Stimulated activated CD4-positive, alpha-beta T cell treated with anti-CD3 and anti-CD28 coated beads, Interleukin-4, amount 100 ng/mL, for 48 hours (primary cell): ENCODE data around the gene GSTO1.

Source experiments
- DNase-seq, 2 donors: peaks; one replicate each; pipeline ENCODE4 v3.0.0-alpha.2; 2020; ENCODE audit warnings: low read depth in 2 of 2

GSTO1 gene

DNA sequence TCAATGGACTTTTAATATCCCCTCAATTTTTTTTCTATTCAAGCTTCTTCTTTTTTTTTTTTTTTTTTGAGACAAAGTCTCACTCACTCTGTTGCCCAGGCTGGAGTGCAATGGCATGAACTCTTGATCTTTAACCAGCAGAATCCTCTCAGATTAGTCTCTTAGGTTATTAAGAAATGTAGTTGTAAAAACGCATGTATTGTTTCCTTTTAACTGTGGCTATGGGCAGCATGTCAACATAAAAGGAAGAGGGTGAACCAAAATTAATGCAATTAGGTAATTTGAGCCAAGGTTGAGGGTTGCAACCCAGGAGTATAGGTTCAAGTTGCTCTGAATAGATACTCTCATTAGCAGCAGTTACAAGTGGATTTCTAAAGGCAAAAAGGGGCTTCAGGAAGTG lies 4.3 kb upstream of the GSTO1 start:
- DNase-seq, result no peak

DNA sequence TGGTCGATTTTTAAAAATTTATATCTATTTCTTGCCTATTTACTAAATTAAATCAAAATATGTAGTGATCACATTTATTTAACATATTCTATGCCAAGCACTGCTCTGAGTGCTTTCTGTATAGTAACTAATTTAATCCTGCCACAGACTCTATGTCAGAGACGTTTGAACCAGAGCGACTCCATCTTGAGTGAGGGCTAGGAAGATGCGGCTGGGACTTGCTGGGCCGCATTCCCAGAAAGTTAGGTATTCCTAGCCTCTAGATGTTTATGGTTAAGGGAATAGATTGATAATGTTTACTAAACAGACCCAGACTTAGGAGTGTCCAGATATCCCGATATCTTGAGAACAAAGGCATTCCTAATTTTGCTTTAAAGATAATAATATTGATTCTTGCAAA lies 3.2 kb upstream of the GSTO1 start:
- DNase-seq, result no peak

DNA sequence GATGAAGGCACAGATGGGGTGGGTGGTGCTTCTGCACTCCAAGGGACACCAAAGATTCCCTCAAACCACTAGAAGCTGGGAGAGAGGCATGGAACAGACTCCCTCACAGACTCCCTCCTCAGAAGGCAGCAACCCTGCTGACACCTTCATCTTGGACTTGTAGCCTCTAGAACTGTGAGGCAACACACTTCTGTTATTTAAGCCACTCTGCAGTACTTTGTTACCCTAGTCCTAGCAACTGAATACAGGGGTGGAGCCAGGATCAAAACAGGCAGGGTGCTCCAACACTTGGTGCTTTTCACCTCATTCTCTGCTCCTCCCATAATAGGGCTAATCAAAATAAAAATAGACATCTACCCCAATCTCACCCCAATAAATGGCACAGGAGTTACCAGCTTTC lies 2.3 kb upstream of the GSTO1 start:
- no peak for DNase-seq

DNA sequence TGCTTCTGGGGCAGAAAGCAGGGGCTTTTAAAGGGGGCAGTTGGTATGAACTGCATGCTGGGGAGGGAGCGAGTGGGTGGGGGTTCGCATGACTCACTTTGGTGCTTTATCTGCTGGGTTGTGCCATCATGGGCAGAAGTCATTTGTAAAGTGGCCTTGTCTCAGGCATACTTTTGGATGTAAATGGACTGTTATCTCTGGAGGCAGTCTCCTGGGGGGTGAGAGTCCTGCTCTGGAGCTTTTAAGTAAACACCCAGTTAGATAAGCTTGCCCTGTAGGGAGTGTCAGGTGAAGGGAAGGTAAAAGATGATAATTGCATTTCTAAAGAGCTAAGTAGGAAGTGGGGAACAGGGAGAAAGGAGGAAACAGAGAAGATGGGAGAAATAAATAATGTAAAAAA lies 1.6 kb upstream of the GSTO1 start:
- no peak for DNase-seq

DNA sequence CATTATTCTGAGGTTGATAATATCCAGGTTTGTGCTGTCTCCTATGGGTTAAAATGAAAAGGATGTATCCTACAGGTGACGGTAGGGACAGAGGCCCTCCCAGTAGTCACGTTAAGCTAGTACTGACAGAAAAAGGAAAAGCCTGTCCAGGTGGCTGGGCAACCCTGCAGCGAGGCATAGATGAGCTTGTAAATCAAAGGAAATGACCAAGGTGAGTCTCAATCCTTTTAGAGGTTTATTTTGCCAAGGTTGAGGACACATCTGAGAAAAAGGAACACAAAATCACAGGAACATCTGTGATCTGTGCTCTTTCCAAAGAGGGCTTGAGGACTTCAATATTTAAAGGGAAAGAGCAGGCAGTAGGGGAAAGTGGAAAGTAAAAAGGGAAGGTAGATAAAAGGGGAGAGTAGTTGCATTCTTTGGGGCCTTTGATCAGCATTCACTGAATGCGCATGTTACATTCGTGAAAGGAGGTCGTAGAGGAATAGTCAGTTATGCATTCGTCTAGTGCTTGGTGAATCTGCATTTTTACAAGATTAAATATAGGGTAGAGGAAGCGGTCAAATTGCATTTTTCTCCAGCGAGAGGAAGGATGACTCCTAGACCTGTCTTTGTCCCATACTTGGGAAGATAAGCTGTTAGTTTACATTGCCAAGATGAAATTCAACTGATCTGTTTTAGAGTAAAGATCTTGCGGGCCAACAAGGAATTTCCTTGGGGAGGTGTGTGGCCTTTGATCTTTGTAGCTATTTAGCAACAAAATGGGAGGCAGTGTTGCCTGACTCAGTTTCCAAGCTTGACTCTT lies 884 bp upstream of the GSTO1 start:
- DNase-seq, result no peak

DNA sequence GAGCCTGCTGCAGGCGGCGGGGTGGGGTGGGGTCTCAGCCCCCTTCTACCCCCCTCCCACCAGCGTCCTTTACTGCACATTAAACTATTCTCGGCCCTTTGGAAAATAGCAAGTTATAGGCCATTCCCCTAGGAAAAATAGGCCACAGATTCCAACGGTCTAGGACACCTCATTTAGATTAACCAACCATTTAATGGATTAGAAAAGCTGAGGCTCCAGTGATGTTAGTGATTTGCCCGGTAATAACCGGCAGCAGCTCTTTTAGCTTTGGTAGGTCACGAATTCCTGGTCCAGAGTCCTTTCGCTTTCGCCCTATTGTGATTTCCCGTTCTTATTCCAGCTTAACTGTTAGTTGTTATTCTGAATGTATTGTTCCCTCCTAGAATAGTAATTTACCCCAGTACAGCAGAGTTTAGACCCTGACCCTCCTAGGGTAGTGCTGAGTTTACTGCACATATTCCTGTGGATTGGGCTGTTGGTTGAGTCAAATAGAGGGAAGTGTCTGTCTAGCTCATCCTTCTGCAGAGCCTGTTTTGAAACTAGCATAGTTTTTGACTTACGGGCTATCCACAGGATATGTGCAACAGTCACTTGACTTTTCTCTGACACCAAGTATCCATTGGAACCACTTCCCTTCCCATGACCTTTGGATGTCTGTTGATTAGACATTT lies 754 bp downstream of the GSTO1 start:
- DNase-seq, result no peak

DNA sequence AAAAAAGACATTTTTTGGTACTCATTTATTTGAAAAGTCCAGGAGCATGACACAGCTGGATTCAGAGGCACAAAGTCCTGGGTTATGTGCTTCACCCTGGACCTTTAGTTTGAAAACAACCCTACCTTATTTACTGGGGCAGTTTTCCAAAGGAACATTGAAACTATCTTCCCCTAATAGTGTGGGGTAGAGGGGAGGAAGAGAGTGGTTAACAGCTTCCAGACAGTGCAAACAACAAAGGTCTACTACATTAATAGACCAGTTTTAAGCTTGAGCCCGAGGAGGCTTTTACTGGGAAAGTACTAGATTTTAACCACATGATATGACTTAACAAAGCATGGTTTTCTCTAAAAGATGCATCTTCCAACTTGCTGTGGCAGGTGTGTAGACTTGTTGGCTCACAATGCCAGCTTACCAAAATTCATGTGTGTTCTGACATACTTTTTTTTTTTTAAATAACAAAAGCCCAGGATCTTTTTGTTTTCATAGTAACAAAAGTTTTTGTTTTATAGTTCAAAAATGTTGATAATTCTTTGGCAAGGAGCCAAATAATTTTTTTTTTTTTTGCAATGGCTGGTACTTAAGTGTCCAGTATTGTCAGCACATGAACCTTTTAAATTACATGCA lies 1.8 kb downstream of the GSTO1 start:
- DNase-seq, result no peak

DNA sequence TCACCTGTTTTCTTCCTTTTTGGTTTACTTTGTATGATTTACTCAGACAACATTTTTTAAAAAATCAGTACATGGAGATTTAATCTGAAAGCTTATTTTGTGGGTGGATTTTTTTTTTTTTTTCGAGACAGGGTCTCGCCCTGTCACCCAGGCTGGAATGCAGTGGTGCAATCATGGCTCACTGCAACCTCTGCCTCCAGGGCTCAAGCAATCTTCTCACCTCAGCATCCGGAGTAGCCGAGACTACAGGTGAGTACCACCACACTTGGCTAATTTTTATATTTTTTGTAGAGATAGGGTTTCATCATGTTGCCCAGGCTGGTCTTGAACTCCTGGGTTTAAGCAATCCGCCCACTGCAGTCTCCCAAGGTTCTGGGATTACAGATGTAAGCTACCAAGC lies 2.5 kb downstream of the GSTO1 start:
- DNase-seq, result no peak

DNA sequence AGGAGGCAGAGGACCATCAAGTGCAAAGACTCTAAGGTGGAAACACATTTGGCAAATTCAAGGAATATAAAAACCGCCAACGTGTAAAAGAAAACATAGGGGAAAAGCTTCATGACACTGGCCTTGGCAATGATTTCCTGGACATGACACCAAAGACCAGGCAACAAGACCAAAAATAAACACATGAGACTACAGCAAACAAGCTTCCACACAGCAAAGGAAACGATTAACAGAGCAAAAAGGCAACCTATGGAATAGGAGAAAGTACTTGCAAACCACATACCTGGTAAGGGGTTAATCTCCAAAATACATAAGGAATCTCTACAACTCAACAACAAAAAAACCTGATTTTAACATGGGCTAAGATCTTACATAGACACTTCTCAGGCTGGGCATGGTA lies 3.5 kb downstream of the GSTO1 start:
- DNase-seq, result no peak

DNA sequence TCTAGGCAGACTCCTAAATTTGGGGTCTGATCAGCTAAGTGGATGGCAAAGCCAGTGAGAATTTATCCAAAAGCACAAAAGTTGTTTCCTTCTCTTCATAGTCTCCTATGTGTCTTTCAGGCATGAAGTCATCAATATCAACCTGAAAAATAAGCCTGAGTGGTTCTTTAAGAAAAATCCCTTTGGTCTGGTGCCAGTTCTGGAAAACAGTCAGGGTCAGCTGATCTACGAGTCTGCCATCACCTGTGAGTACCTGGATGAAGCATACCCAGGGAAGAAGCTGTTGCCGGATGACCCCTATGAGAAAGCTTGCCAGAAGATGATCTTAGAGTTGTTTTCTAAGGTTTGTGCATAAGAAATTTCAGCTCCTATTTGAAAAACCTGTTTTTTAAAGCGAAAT lies 4.8 kb downstream of the GSTO1 start:
- no peak for DNase-seq

DNA sequence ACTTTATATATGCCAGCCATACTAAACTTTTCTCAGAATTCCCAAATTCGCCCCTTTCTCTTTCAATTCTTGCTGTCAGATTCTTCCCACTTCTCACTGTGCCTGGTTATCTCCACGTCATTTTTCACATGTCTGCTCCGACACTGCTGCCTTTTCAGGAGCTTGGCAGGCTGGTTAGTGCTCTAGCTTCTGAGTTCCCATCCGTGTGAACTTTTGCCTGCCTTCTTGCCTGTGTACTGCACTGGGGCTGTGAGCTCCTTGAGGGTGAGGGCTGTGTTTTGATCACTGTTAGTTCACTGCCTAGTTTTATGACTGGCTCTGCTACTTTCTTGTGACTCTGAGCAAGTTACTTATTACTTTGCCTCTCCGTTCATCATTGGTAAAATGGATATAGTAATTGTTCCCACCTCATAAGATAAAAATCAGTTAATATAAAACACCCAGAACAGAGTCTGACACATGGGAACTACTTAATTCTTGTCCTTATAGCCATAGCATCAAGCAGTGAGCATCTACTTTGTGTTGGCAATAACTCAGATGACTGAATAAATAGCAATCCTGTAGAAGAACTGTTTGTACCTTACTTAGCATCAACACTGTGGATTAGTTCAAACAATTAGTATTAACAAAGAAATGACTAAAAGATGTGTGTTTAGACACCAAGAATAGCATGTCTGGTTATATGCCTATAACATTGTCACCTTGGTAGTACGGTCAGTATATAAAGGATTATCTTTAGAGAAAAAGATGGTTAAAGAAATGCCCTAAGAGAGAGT lies 5.5 kb downstream of the GSTO1 start:
- DNase-seq, result no peak

DNA sequence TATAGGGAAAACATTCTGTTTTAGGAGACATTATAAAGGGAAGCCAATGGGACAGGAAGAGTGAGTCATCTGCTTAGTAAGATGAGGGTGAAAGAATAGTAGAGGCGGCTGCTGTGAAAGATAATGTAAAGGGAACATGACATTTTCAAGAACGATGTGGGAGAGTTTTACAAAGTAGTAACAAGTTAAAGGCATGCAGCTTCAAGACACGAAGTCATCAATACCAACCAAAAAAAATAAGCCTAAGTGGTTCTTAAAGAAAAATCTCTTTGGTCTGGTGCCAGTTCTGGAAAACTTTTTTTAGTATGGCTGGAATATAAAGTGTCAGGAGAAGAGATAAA lies 6.1 kb downstream of the GSTO1 start:
- DNase-seq, result no peak

DNA sequence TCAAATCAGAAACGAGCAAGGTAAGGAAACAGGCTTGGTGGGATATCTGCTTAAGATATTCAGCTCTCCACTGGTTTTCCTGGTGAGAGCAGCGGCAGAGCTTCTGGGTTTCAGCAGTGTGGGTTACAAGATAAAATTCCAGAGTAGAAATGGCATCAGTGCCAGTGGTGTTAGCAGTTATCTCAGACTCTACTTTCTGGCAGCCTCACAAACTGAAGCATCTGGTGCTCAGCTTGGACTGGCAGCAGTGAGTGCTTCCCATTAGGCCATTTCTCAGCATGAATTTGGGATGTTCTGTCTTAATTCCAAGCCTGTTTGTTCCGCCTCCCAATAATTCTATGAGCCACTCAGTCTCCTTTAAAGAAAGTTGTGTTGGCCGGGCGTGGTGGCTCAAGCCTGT lies 7.4 kb downstream of the GSTO1 start:
- no peak for DNase-seq

DNA sequence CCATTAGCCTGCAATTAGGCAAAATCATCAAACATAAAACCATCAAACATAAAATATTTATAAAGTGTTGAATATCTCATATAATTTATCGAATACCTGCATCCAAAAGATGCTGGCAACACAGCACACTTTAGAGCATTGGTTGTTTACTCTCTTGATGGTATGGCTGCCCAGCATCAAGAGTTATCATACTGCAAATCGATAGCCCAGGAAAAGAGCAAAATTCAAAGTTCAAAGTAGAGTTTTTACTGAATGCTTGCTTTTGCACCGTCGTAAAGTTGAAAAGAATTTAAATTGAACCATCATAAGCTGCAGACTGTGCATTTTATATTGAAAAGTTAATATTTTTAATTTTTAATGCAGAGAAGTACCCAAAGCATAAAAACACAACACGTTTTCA lies 10.1 kb downstream of the GSTO1 start:
- DNase-seq, result no peak

DNA sequence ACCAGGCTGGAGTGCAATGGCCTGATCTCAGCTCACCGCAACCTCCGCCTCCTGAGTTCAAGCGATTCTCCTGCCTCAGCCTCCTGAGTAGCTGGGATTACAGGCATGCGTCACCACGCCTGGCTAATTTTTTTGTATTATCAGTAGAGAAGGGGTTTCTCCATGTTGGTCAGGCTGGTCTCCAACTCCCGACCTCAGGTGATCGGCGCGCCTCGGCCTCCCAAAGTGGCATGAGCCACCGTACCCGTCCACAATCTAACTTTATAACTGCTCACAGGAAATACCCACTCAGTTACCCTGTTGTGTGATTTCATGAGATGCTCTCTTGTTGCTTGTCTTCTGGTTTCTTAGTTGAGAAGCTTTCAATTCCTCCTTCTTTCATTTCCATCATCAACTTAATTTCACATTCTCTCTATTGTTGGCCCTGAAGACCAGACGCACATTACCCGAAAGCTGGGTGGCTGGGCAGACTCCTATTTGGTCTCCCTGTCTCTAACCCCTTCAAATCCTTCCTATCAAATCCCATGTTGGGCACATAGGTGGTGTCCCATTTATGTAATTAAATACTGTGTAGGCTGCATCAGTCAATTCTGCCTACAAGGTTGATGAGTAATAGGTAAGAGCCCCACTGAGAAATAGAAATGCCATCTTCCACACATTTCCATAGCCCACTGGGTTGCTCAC lies 13.2 kb downstream of the GSTO1 start:
- DNase-seq, result peak in 1 of 2 donors; percentile 37

DNA sequence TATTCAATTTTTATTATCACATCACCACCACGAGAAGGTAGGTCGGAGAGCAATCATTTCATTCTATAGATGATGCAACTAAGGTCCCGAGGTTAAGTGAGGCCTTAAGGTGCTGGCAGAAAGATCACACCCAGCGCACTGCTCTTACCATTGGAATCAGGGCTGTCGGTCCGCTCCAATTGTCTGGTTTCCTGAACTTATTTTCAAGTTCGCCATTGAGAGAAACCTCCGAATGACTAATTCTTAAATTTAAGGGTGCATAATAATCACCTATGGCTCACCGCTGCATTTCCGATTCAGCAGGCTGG lies 13.7 kb downstream of the GSTO1 start:
- DNase-seq, result no peak

DNA sequence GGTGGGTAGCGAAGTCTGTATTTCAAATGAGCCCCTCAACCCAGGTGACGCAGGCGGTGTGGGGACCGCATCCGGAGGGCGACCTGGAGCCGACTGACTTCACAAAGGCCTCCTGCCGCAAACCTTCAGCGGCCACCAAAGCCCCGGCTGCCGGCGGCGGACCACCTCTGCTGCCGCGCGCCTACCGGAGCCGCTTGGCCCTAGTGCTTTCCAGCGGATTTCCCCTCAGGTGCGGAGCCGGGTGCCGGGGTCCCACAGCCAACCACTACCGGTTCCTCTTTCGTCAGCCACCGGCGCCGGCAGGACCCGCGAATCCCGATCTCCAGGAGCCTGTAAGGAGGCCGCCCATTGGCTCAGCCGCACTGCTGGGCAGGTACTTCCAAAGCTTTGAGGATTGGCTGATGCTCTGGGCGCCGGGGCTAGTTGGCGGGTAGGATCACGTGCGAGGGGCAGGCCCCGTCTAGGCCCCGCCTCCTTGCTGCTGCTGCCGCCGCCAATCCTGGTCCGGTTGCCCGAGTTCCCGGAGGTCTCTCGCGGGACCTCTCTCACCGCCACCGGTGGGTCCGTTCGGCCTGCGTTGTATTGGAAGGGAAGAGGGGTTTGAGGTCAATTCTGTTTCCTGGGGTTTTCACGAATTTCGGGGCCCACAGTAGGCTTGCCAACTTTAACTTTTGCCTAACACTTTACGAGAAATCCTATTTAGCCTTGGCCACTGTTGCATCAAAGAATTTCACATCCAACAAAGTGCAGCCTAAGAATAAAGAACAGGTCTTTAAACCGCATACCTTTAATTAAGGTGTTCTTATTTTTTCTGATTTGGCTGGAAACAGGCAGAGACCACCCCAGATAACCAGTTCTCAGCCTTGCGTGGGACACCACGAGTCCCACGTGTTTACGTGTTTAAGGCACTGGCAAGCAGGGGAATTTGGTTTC lies 14.3 kb downstream of the GSTO1 start, which contains the start of gene GSTO2:
TSS of gene GSTO2 (plus strand) at position 472 of the 933 bp plus-strand sequence. CDS start 5,732 bp downstream, outside the sequence.
- peak; percentile 94 to 98 for DNase-seq

DNA sequence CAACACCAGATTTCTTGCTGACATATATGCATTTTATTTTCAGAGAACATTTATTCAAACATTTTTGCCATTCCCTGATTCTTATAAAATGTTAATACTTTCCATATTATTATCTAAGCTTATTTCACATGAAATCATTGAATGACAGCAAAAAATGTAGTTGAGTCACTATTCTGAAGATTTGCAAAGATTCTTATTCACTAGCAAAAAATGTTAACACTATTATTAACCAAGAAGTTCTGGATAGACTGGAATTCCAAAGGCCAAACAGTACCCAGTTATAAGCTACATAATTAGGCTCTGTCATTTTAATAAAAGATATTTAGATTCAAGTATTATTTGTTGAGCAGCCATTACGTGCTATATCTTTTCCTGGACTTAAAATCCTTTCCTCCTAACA lies 18.6 kb downstream of the GSTO1 start:
- DNase-seq, result no peak

DNA sequence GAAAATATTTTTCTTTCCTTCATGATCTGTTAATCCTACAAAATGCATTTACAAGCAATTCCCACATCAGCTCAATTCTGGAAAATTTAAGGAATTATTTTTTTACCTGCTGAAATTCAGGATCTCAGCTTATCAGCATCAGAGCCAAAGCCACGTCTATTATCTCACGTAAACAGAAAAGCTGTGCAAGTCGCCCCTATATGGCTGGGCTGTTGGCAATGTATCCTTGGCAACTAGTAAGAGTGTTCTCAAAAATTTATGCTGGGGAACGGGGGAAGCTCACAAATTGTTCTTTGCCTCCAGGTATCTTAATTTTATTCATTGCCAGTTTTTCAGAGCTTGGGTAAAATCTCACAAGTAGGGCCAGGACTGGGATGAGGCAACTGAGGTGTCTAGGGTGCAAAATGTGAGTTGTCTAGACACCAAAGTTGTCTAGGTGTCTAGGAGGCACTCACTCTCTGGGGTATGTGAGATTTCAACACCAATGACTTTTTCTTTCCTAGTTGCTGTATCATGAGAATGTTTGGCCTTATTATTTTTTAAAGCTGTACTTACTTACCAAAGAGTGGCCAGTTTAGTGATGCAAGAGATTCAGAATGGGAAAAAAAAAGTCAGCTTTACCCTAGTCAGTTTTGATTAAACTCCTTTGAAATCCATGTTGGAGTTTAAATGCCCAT lies 19.3 kb downstream of the GSTO1 start:
- DNase-seq, result no peak
